Right lobe of liver (tissue), 6 donors: ENCODE data around the gene NUDC. TPM values are rescaled to one million over a fixed set of nuclear protein-coding genes. Genes with fewer than 3 reads are reported as not detected.

Experiments used
- ATAC-seq, 4 donors: fragments of 200-7000 bp; cut with Tn5 transposase; one replicate each; pipeline ENCODE4 v1.9.1; 2020; ENCODE audit warnings: mild to moderate bottlenecking in 4 of 4, moderate library complexity in 4 of 4
- DNase-seq, 3 donors: peaks; one replicate each; pipeline ENCODE4 v3.0.0-alpha.2; 2020
- H3K27ac ChIP-seq, 3 donors: fragments of 200-600 bp; one replicate each; pipeline ENCODE4 v1.8.0; 2022
- H3K27me3 ChIP-seq, 2 donors: fragments of 200-600 bp; one replicate each; pipeline ENCODE4 v1.8.0; 2022
- H3K36me3 ChIP-seq, 4 donors: fragments of 200-600 bp; sonication (generic) in 1 of 4; one replicate each; pipeline versions ENCODE4 v1.5.1 to v1.8.0; 2017 to 2022; ENCODE audit warnings: control low read depth in 1 of 4
- H3K4me1 ChIP-seq, 4 donors: fragments of 200-600 bp; sonication (generic) in 1 of 4; one replicate each; pipeline versions ENCODE4 v1.5.1 to v1.8.0; 2017 to 2022; ENCODE audit warnings: control low read depth in 1 of 4
- H3K4me3 ChIP-seq, 3 donors: fragments of 200-600 bp; one replicate each; pipeline ENCODE4 v1.8.0; 2022
- H3K9me3 ChIP-seq, 4 donors: fragments of 200-600 bp; sonication (generic) in 1 of 4; one replicate each; pipeline versions ENCODE4 v1.5.1 to v1.8.0; 2017 to 2022; ENCODE audit warnings: control low read depth in 1 of 4
- CTCF ChIP-seq, 4 donors: fragments of 200-600 bp in 3 of 4; fragments of 450-650 bp in 1 of 4; IDR thresholded peaks; one replicate each; pipeline versions ENCODE4 v1.5.1 to v1.8.0; 2016 to 2022; ENCODE audit warnings: antibody characterized with exemption in 4 of 4, mild to moderate bottlenecking in 2 of 4
- POLR2A ChIP-seq: fragments of 450-650 bp; IDR thresholded peaks from one replicate; pipeline ENCODE4 v1.6.1; 2017; ENCODE audit warnings: antibody characterized with exemption, mild to moderate bottlenecking
- WGBS: methylation state at CpG from one replicate; pipeline ENCODE4 v1.1.6; 2018; ENCODE audit warnings: low coverage, low lambda C conversion rate; ENCODE audit not compliant: insufficient coverage; ENCODE audit errors: missing lambda C conversion rate; 5-methylcytosine and 5-hydroxymethylcytosine counted together
- intact Hi-C, 2 donors: fragments of 100-400 bp; cut with DNase I; formaldehyde crosslinking; loops; one replicate each; pipeline versions ENCODE4 v1.11.2 to v1.14.1; 2022
- total RNA-seq, 6 experiments: library from RNA; depleted of rRNA in 2 of 6; stranded (reverse); fragments of >200 nt in 2 of 6; fragmentation: NEBNext Ultra II Directional in 3 of 6; extraction: Animal tissue kit (Norgen Biotek cat#: 25700) in 3 of 6; gene quantifications; one replicate each; pipeline versions ENCODE4 v1.1.0 to v1.2.4, GENCODE V29; 2016 to 2023
- donor health status: DM: no; HTN: yes; CAD: no.
- donor health status: DM: no; HTN: no; CAD: no.
- donor health status: DM: no; HTN: no; CAD: no.
- donor health status: DM: no; HTN: yes; CAD: no.
- donor health status: DM: no; HTN: yes; CAD: no.

NUDC gene
- total RNA-seq, 6 experiments from 2014 or later: 40.9 to 60.8 (median 48.4) TPM

GRCh38 chr1:26960625-26960966, 39.1 kb downstream of the NUDC start:
- intact Hi-C loops: no loop called here
- Histone ChIP-seq H3K27me3 (no peaks in the 10 kb centered on the region), H3K36me3 (no peaks in the 10 kb centered on the region), H3K27ac (no peak overlapping the region), H3K4me3 (peak overlapping the region; percentile 66 to 82 (median 78)), H3K9me3 (no peaks in the 10 kb centered on the region), H3K4me1 (peaks cover 0 to 16% (median 6%) of the 10 kb centered on the region in 4 donors)
- WGBS: no CpG with 5 or more reads among the region's 3 CpGs
- ATAC-seq: peak in 3 of 4 donors; percentile 5 to 8 (median 8)
- no peak for DNase-seq
- no peak for TF ChIP-seq POLR2A
- TF ChIP-seq CTCF (IDR thresholded peaks at IDR 0.05): no peak

- intact Hi-C loops: no loop called here
- Histone ChIP-seq H3K9me3 (no peaks in the 10 kb centered on the region), H3K4me1 (peaks cover 0 to 19% (median 6%) of the 10 kb centered on the region in 4 donors), H3K27ac (no peak overlapping the region), H3K4me3 (no peak overlapping the region), H3K27me3 (no peaks in the 10 kb centered on the region), H3K36me3 (no peaks in the 10 kb centered on the region)
- TF ChIP-seq CTCF (IDR thresholded peaks at IDR 0.05): no peak
- no peak for TF ChIP-seq POLR2A
- ATAC-seq (no peak), DNase-seq (no peak)
- 70% methylated on average over 3 of the region's 3 CpGs for WGBS
These were observed 40.3 kb downstream of the NUDC start for GRCh38 chr1:26961826-26962225.

- TF ChIP-seq POLR2A (no peak), CTCF (IDR thresholded peaks at IDR 0.05) (no peak)
- Histone ChIP-seq H3K9me3 (no peaks in the 10 kb centered on the region), H3K4me1 (peaks cover 0 to 13% (median 6%) of the 10 kb centered on the region in 4 donors), H3K27me3 (no peaks in the 10 kb centered on the region), H3K27ac (no peak overlapping the region), H3K4me3 (no peak overlapping the region), H3K36me3 (no peaks in the 10 kb centered on the region)
- DNase-seq (peak in 1 of 3 donors; percentile 31), ATAC-seq (no peak)
- intact Hi-C loops: no loop called here
- WGBS: 94% methylated on average over 5 of the region's 6 CpGs
These were observed 43.7 kb downstream of the NUDC start for GRCh38 chr1:26965213-26965612.

GRCh38 chr1:26965628-26966027, 44.1 kb downstream of the NUDC start:
- intact Hi-C loops: no loop called here
- no peak for TF ChIP-seq POLR2A
- TF ChIP-seq CTCF (IDR thresholded peaks at IDR 0.05): no peak
- WGBS: 86% methylated on average over 8 of the region's 9 CpGs

GRCh38 chr1:26970810-26971209, 49.3 kb downstream of the NUDC start:
- no peaks in the 10 kb centered on the region for H3K9me3 ChIP-seq
- no peak for TF ChIP-seq CTCF (IDR thresholded peaks at IDR 0.05)
- no peak for TF ChIP-seq POLR2A
- WGBS: 33% methylated on average over 1 of the region's 7 CpGs
- peaks cover 0 to 2% (median 0%) of the 10 kb centered on the region in 4 donors for H3K4me1 ChIP-seq
- H3K27me3 ChIP-seq: no peaks in the 10 kb centered on the region
- no peaks in the 10 kb centered on the region for H3K36me3 ChIP-seq
- intact Hi-C loops: no loop called here
- no peak overlapping the region for H3K27ac ChIP-seq
- no peak overlapping the region for H3K4me3 ChIP-seq
- ATAC-seq (no peak), DNase-seq (no peak)

More at GRCh38 chr1:26965628-26966027, 44.1 kb downstream of the NUDC start:
- Histone ChIP-seq H3K36me3 (no peaks in the 10 kb centered on the region), H3K4me3 (no peak overlapping the region), H3K27ac (no peak overlapping the region), H3K27me3 (no peaks in the 10 kb centered on the region), H3K9me3 (no peaks in the 10 kb centered on the region), H3K4me1 (peaks cover 0 to 13% (median 6%) of the 10 kb centered on the region in 4 donors)
- ATAC-seq (no peak), DNase-seq (no peak)
